Urothelium cell line (cell line): Measurements from ENCODE around the gene SIL1.

ENCODE experiments used
- DNase-seq: peaks from one replicate; pipeline ENCODE4 v3.0.0; 2011; ENCODE audit warnings: low spot score, mixed read lengths
- FAIRE-seq: peaks from 2 replicates; lab custom pipeline; 2011; peaks lifted over from hg19 to GRCh38; lab: Jason Lieb, UNC

Gene SIL1

GRCh38 chr5:138964647-138965201 lies 233.4 kb downstream of the SIL1 start:
- FAIRE-seq (no peak), DNase-seq (no peak)

GRCh38 chr5:138963763-138964371 lies 234.3 kb downstream of the SIL1 start:
- DNase-seq = no peak
- no peak for FAIRE-seq

- DNase-seq = no peak
- FAIRE-seq = no peak
These were observed 235.4 kb downstream of the SIL1 start for GRCh38 chr5:138962614-138963370.

- FAIRE-seq = no peak
- no peak for DNase-seq
These were observed 236.4 kb downstream of the SIL1 start for GRCh38 chr5:138961729-138962128.

- DNase-seq (no peak), FAIRE-seq (no peak)
These were observed 236.9 kb downstream of the SIL1 start for GRCh38 chr5:138961221-138961620.

- no peak for DNase-seq
- FAIRE-seq = no peak
These were observed 237.9 kb downstream of the SIL1 start for GRCh38 chr5:138960145-138960692.

- DNase-seq = no peak
- FAIRE-seq = no peak
These were observed 241.4 kb downstream of the SIL1 start for GRCh38 chr5:138956801-138957200.

- no peak for DNase-seq
- no peak for FAIRE-seq
These were observed 242.4 kb downstream of the SIL1 start for GRCh38 chr5:138955671-138956295.

GRCh38 chr5:138955013-138955660 lies 243.0 kb downstream of the SIL1 start:
- DNase-seq (no peak), FAIRE-seq (no peak)

- no peak for DNase-seq
- no peak for FAIRE-seq
These were observed 243.7 kb downstream of the SIL1 start for GRCh38 chr5:138954257-138955012.

- FAIRE-seq (no peak), DNase-seq (peak; percentile 16)
These were observed 244.5 kb downstream of the SIL1 start for GRCh38 chr5:138953387-138954256.

- no peak for FAIRE-seq
These were observed 245.2 kb downstream of the SIL1 start for GRCh38 chr5:138952962-138953361.

GRCh38 chr5:138951986-138952735 lies 246.0 kb downstream of the SIL1 start:
- no peak for FAIRE-seq

More at GRCh38 chr5:138952962-138953361, 245.2 kb downstream of the SIL1 start:
- no peak for DNase-seq

GRCh38 chr5:138951091-138951985 lies 246.8 kb downstream of the SIL1 start:
- no peak for DNase-seq
- no peak for FAIRE-seq

More at GRCh38 chr5:138951986-138952735, 246.0 kb downstream of the SIL1 start:
- no peak for DNase-seq

GRCh38 chr5:138950421-138951031 lies 247.6 kb downstream of the SIL1 start:
- FAIRE-seq (no peak), DNase-seq (no peak)

GRCh38 chr5:138949988-138950387 lies 248.2 kb downstream of the SIL1 start:
- DNase-seq (no peak), FAIRE-seq (no peak)

- FAIRE-seq (no peak), DNase-seq (no peak)
These were observed 249.0 kb downstream of the SIL1 start for GRCh38 chr5:138949223-138949574.
